Iris pigment epithelial cell (primary cell): ENCODE measurements around the gene MRPL22.
"Not testable (repeated sequence)": the region's sequence is repeated elsewhere in the genome, so short reads cannot be mapped to it uniquely, and the experiment has no call there.

Experiments
- DNase-seq: peaks from one replicate; pipeline ENCODE4 v3.0.0-alpha.2; 2011; ENCODE audit warnings: low read depth

MRPL22 gene

GRCh38 chr5:154993461-154993860 lies 52.6 kb downstream of the MRPL22 start:
- DNase-seq: no peak

GRCh38 chr5:154995679-154996078 lies 54.8 kb downstream of the MRPL22 start:
- no peak for DNase-seq

GRCh38 chr5:154997746-154998145 lies 56.9 kb downstream of the MRPL22 start:
- peak; percentile 35 for DNase-seq

DNA sequence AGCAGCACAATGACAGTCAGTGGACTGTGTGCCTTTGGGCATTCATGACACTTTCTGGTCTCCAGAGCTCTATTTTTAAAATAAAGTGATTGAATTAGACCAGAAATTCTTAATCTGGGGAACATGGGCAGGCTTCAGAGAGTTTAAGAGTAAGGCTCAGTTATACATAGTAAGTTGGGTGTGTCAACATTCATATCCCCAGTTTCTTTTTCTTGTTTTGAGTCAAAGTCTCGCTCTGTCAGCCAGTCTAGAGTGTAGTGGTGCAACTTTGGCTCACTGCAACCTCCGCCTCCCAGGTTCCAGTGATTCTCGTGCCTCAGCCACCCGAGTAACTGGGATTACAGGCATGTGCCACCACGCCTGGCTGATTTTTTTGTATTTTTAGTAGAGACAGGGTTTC lies 59.0 kb downstream of the MRPL22 start:
- no peak for DNase-seq

GRCh38 chr5:155001523-155001922 lies 60.6 kb downstream of the MRPL22 start:
- DNase-seq: no peak

GRCh38 chr5:155002722-155003121 lies 61.8 kb downstream of the MRPL22 start:
- not testable (repeated sequence) for DNase-seq

DNA sequence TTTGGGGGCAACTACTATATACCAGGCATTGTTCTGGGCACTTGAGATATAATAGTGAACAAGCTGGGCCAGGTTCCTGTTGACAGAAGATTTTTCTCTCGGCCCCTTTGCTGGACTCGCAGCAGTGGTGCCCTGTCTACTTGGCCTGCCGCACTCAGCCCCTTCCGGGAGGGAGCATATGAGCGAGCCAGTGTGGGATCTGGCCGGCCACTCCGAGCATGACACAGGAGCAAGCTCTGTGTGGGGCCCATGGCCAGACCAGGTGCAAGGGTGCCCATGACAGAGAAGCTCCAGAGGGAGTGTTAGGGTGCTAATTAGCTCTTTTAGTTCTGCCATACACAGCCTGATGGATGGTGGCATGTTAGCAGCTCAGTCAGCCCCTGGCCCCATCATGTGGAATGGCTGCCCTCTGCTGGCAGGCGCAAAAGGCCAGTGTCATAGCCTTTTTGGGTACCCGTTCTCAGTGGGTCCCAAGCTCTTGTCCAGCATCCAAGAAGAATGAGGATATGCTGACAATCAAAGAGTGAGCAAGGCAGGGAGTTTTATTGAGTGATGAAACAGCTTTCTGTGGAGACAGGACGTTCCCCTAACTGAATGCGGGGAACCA lies 63.4 kb downstream of the MRPL22 start:
- DNase-seq: peak; percentile 29

DNA sequence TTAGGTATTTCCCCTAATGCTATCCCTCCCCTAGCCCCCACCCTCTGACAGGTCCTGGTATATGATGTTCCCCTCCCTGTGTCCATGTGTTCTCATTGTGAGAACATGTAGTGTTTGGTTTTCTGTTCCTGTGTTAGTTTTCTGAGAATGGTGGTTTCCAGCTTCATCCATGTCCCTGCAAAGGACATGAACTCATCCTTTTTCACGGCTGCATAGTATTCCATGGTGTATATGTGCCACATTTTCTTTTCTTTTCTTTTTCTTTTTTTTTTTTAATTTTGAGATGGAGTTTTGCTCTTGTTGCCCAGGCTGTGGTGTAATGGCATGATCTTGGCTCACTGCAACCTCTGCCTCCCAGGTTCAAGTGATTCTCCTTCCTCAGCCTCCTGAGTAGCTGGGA lies 65.4 kb downstream of the MRPL22 start:
- DNase-seq: not testable (repeated sequence)

GRCh38 chr5:155008669-155009068 lies 67.8 kb downstream of the MRPL22 start:
- DNase-seq: peak; percentile 16

GRCh38 chr5:155010881-155011280 lies 70.0 kb downstream of the MRPL22 start:
- DNase-seq: no peak

GRCh38 chr5:155013526-155013925 lies 72.7 kb downstream of the MRPL22 start, which contains the start of gene KIF4B:
Gene KIF4B, plus strand, starts transcription at chr5:155013755. Its CDS starts 105 bp downstream, at chr5:155013860.
- DNase-seq: no peak

- DNase-seq: no peak
Measured at GRCh38 chr5:155015239-155015638, 74.4 kb downstream of the MRPL22 start.

- no peak for DNase-seq
Measured at GRCh38 chr5:155017610-155018009, 76.7 kb downstream of the MRPL22 start.
